ENCODE data around the gene GAS2L1. TPM values are rescaled to one million over a fixed set of nuclear protein-coding genes. Genes with fewer than 3 reads are reported as not detected.

GAS2L1 gene
- total RNA-seq: 10 to 100 TPM; 15.8 to 19.2 TPM

- Histone ChIP-seq H3K27me3 (no peaks in the 10 kb centered on the region), H3K9me3 (no peaks in the 10 kb centered on the region), H3K36me3 (replicated peaks in 1 of 2; ENCODE audit: insufficient read depth in 1 of 2, low read depth in 2 of 2) (no peaks in the 10 kb centered on the region), H3K4me3 (peak within 1 kb of the TSS; percentile 56 to 71), H3K27ac (peak within 1 kb of the TSS; percentile 51 to 84 (median 72)), H3K4me1 (peaks cover 65% of the 10 kb centered on the region)
- DNase-seq: peak; percentile 79 to 83 (median 80)
- WGBS, 2 donors: 0% methylated on average over 11 to 40 of the region's 40 CpGs
- intact Hi-C loops (cut with DNase I): no loop called here
- TF ChIP-seq POLR2A (IDR thresholded peaks at IDR 0.05) (peak in 1 of 3 donors; percentile 37), CTCF (IDR thresholded peaks at IDR 0.05) (peak; percentile 50 to 78 (median 68))
- peak; percentile 67 for ATAC-seq
These were observed at the start of gene GAS2L1 for GRCh38 chr22:29306175-29306834. TSS of gene GAS2L1 (plus strand) at chr22:29306650. CDS start at chr22:29308106, 1,456 bp downstream.

GRCh38 chr22:29257751-29258181 lies 48.7 kb upstream of the GAS2L1 start:
- Histone ChIP-seq H3K9me3 (no peaks in the 10 kb centered on the region), H3K4me3 (no peak overlapping the region), H3K4me1 (no peaks in the 10 kb centered on the region), H3K36me3 (replicated peaks in 1 of 2; ENCODE audit: insufficient read depth in 1 of 2, low read depth in 2 of 2) (no peaks in the 10 kb centered on the region), H3K27ac (peak overlapping the region in 1 of 4 donors; percentile 25), H3K27me3 (no peaks in the 10 kb centered on the region)
- intact Hi-C loops (cut with DNase I): loop anchor here (10.0 kb wide), 1 partner anchor 193 kb away; the partner anchor contains the start of gene C22orf31
- 46 to 63% methylated on average over 4 to 8 of the region's 8 CpGs for WGBS, 2 donors
- no peak for TF ChIP-seq POLR2A (IDR thresholded peaks at IDR 0.05)
- no peak for TF ChIP-seq CTCF (IDR thresholded peaks at IDR 0.05)
- ATAC-seq: peak; percentile 41
- peak in 3 of 4 donors; percentile 43 to 69 (median 44) for DNase-seq

- Histone ChIP-seq H3K27ac (no peak overlapping the region), H3K36me3 (replicated peaks in 1 of 2; ENCODE audit: insufficient read depth in 1 of 2, low read depth in 2 of 2) (no peaks in the 10 kb centered on the region), H3K9me3 (no peaks in the 10 kb centered on the region), H3K4me3 (no peak overlapping the region), H3K27me3 (no peaks in the 10 kb centered on the region), H3K4me1 (peaks cover 3% of the 10 kb centered on the region)
- ATAC-seq (no peak), DNase-seq (no peak)
- TF ChIP-seq CTCF (IDR thresholded peaks at IDR 0.05) (no peak), POLR2A (IDR thresholded peaks at IDR 0.05) (no peak)
- 80 to 92% methylated on average over 1 to 17 of the region's 17 CpGs for WGBS, 2 donors
- intact Hi-C loops (cut with DNase I): loop anchor here (10.0 kb wide), 1 partner anchor 194 kb away; the partner anchor contains the start of gene C22orf31
These were observed 47.8 kb upstream of the GAS2L1 start for GRCh38 chr22:29258407-29259252.

- Histone ChIP-seq H3K27ac (no peak overlapping the region), H3K4me1 (peaks cover 10% of the 10 kb centered on the region), H3K4me3 (no peak overlapping the region), H3K27me3 (no peaks in the 10 kb centered on the region), H3K9me3 (no peaks in the 10 kb centered on the region), H3K36me3 (replicated peaks in 1 of 2; ENCODE audit: insufficient read depth in 1 of 2, low read depth in 2 of 2) (no peaks in the 10 kb centered on the region)
- intact Hi-C loops (cut with DNase I): loop anchor here (10.0 kb wide), 1 partner anchor 195 kb away; the partner anchor contains the start of gene C22orf31
- no peak for ATAC-seq
- no peak for DNase-seq
- no peak for TF ChIP-seq CTCF (IDR thresholded peaks at IDR 0.05)
- TF ChIP-seq POLR2A (IDR thresholded peaks at IDR 0.05): no peak
- 81 to 96% methylated on average over 5 to 10 of the region's 11 CpGs for WGBS, 2 donors
These were observed 47.1 kb upstream of the GAS2L1 start for GRCh38 chr22:29259253-29259899.

Measured in body of pancreas (tissue), 4 donors.